ENCODE results near the gene PLXNA1. TPM values are rescaled to one million over a fixed set of nuclear protein-coding genes. Genes with fewer than 3 reads are reported as not detected.

PLXNA1 gene
- total RNA-seq, result 30.2 and 34.3 TPM in 2 replicates

GRCh38 chr3:126982471-126983175, at the start of gene PLXNA1:
Gene PLXNA1, plus strand, starts transcription at chr3:126983115. Its CDS starts 5,479 bp downstream, at chr3:126988594.

Other genes starting within 250 kb of the PLXNA1 start
- not detected in 2 replicates for gene PRR23E, start 210.0 kb downstream of the PLXNA1 start, total RNA-seq

All from vein endothelial cell (primary cell).